HG03565 (cell line): ENCODE measurements around the gene PRAMEF1.
"Not testable (repeated sequence)": the region's sequence is repeated elsewhere in the genome, so short reads cannot be mapped to it uniquely, and the experiment has no call there.

ENCODE experiments used
- ATAC-seq: cut with Tn5 transposase; IDR thresholded peaks from one replicate; pipeline ENCODE4 v1.9.1; 2021; ENCODE audit warnings: mild to moderate bottlenecking, moderate library complexity; ENCODE audit not compliant: unreplicated experiment

Gene PRAMEF1, protein sequence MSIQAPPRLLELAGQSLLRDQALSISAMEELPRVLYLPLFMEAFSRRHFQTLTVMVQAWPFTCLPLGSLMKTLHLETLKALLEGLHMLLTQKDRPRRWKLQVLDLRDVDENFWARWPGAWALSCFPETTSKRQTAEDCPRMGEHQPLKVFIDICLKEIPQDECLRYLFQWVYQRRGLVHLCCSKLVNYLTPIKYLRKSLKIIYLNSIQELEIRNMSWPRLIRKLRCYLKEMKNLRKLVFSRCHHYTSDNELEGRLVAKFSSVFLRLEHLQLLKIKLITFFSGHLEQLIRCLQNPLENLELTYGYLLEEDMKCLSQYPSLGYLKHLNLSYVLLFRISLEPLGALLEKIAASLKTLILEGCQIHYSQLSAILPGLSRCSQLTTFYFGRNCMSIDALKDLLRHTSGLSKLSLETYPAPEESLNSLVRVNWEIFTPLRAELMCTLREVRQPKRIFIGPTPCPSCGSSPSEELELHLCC

DNA sequence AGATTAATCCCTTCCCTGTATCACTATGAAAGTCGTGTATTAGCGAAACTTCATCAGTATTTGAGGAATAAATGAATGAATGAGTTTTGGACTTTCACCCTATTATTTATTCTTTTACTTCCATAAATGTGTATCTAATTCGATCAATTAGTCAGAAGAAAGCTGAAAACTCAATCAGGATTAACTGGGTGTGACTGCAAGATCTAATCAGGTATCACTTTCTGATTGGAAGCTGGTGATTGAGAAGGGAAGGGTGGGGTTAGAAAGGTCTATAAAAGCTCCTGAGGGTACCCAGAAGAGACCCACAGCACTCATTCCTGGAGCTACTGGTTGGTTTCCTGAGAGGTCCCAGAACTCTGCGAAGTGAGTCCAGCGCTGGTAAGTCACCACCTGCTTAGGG is at the start of gene PRAMEF1:
TSS of gene PRAMEF1 (plus strand) at position 301 of the 400 bp plus-strand sequence. CDS start 1,831 bp downstream, outside the sequence.
- ATAC-seq, result not testable (repeated sequence)

DNA sequence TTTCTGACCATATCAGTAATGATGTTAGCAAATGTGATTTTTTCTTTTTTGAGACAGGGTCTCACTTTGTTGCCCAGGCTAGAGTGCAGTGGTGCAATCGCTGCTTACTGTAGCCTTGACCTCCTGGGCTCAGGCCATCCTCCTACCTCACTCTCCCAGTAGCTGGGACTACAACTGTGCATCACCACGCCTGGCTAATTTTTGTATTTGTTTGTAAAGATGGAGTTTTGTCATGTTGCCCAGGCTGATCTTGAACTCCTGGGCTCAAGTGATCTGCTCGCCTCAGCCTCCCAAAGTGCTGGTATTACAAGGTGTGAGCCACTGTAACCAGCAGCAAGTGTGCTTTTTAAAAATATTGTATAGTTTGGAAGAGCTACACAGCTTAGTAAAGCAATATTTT is 49.3 kb upstream of the PRAMEF1 start:
- no peak for ATAC-seq

DNA sequence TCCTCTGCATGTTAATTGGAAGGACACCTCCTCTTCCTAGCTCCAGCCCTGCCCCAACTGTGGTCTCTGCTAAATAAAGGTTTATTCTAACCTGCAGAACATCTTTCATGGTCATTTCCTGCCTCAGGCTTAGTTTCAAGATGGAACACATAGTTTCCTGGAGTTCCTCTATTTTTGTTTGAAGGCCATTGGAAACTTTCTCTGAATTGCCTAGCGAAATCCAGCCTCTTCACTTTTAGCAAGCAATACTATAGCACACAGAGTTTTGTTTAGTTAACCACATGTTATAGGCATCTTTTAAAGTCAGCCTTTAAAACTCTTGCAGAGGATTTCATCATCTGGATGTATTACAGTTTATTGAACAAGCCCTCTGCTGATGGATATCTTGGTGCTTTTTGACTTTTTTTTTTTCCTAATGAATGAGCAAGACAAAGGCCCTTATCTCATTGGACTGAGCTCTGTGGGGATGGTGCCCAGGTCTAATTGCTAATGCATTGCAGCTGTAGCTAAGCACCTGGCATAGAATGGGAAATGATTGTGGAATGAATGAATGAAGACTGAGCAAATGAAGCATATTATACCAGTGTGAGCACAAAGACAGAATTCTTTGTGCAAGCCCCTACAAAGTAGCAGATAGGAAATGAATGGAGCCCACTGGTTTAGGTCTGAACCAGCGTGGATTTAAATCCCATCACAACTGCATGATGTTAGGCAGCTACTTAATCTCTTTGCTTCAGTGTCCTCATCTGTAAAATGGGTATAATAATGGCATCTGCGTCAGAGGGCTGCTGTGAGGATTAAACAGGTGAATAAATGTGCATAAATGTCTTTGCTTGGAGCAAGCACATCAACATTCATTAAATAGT is 45.8 kb upstream of the PRAMEF1 start:
- ATAC-seq, result no peak

DNA sequence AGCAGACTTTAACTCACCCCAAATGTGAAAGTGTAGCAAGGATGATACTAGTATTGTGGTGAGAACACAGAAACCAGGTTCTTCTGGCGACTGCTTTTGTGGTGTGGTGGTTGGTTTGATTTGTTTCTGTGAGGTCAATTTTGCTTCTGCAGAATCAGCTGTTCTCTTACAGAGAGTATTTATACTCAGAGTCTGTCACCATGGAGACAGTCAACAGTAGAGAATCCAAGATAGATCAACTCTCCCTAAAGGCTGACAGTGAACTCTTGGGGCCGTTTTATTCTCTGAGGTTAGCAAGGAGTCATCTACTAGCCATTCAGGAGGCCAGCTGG is 45.2 kb upstream of the PRAMEF1 start, which contains the start of gene CFAP107:
TSS of gene CFAP107 (plus strand) at position 209 of the 332 bp plus-strand sequence. CDS start 231 bp downstream, outside the sequence.
- no peak for ATAC-seq

DNA sequence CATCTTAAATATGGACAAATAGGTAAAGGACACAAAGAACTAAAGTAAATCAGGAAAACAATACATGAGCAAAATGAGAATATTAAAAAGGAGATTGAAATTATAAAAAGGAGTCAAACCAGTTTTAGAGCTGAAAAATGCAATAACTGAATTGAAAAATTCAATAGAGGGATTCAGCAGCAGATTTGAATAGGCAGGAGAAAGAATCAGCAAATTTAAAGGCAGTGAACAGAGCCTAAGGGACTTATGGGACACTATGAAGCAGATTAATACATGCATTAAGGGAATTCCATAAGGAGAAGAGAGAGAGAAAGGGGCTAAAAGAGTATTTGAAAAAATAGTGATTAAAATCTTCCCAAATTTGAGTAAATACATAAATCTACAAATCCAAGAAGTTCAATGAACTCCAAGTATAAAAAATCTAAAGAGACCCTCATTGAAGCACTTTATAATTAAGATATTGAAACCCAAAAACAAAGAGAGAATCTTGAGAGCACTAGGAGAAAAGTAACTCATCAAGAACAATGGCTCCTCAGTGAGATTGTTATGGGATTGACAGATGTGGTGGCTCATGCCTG is 42.3 kb upstream of the PRAMEF1 start:
- no peak for ATAC-seq

DNA sequence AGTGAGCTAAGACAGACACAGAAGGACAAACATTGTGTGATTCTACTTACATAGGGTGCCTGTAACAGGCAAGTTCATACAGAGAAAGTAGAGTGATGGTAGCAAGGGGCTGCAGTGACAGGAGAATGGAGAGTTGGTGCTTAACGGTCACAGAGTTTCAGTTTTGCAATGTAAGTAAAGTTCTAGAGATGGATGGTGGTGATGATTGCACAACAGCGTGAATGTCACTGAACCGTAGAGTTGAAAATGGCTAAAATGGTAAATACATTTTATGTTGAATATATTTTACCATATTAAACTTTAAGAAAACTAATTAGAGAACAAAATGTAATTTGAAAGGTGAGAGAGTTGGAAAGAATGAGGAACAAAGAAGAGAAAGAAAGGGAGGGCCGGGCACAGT is 36.5 kb upstream of the PRAMEF1 start:
- ATAC-seq, result no peak

DNA sequence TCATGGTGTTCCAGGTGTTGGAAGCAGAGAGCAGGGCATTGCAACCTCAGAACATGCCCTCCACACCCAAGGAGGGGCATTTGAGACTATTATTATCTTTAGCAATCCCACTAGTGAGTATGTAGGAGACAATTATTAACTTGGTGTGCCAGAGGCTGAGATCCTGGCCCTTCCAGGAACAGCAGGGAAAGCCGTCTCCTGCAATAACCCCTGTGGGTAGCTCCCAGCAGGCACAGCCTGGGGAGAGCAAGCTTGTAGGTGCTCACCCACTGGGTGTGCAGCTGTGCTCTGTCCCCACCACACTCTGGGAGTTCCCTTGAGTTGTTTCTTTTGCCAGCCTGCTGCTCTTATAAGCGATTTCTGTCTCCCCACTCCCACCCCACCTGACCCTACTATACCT is 34.9 kb upstream of the PRAMEF1 start:
- ATAC-seq, result no peak

DNA sequence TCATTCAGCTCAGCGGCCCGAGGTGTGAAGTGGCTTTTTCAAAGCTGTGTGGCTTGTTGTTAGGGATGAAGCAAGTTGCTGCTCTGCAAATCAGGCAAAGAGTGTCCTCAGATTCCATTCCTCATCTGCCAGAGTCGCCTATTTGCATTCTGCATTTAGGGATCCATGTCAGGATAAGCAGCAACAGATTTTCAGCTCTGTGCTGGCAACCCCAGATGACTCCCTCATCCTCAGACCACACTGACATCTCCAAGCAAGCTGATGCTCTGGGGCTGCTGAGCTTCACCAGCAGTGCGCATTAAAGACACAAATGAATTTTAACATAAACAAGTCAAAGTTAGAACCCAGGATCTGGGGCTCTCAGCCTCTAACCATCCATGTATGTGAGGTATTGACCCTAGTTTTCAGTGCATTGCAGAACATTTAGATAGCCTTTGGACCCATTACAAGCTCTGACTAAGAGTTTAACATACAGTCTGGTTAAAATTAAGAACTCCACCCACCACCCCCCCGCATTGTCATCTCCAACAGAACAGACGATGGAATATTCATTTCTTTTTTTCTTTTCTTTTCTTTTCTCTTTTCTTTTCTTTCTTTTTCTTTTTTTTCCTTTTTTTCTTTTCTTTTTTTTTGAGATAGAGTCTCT is 34.3 kb upstream of the PRAMEF1 start:
- no peak for ATAC-seq

DNA sequence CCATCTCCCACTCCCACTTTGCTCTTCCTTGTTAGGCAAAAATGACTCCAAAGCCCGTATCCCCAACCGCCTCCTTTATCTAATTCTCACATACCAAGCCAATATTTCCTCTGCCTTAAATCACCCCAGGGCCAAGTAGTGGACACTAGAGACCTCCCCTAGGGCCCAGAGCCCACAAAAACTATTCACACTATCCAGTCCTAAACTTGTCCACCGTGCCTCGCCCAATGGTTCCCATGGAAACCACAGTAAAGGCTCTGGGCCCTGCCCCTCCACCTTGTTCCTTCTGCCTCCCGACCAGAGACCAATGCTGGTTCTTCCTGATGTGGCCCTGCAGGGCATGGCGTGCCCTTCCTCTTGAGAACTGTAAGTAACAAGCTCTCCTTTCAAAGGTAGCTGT is 33.4 kb upstream of the PRAMEF1 start:
- no peak for ATAC-seq

DNA sequence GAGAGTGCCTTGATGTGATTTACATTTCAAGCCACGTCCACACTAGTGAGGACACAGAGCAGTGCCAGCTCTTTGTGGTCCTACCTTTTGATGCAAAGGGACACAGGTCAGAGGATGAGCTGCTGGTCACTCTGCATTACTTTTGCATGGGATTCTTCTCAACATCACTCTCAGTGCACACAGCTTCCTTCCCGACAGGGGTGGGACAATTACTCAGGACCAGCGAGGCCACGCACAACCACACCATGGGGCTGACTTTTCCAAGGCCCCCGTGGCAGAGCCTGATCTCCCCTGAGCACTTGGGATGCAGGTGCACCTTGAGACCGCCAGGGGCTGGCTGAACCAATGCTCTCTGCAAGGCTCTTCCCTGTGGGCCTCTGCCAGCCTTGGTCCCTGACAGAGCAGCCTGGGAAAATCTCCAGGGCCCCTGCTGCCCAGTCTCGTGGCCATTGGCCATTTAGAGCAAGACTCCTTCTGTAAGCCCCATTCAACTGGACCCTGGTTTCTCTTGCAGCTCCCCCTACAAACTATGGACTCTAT is 30.9 kb upstream of the PRAMEF1 start:
- no peak for ATAC-seq

DNA sequence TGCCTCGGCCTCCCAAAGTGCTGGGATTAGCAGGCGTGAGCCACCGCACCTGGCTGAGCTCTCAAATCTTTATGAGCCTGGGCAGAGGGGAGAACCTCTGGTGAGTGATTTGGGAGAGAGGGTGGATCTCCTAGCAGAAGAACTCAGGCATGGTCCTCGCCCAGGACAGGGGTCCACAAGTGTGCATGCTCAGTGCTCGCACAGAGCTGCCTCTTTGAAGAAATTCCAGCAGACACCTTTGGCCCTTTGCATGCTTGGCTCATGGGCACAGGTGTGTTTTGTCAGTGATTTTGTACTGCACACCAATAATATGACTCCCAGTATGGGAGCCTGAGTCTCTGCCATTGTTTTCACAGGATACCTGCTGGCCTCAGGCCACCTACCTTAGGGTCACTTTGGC is 29.4 kb upstream of the PRAMEF1 start:
- ATAC-seq, result no peak

DNA sequence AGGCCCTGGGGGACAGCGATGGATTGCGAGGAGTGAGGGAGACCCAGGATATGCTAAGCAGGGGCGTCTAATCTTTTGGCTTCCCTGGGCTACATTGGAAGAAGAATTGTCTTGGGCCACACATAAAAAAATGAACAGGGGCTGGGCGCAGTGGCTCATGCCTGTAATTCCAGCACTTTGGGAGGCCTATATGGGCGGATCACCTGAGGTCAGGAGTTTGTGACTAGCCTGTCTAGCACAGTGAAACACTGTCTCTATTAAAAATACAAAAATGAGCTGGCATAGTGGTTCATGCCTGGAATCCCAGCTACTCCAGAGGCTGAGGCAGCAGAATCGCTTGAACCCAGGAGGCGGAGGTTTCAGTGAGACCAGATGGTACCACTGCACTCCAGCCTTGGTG is 28.4 kb upstream of the PRAMEF1 start:
- ATAC-seq, result no peak

DNA sequence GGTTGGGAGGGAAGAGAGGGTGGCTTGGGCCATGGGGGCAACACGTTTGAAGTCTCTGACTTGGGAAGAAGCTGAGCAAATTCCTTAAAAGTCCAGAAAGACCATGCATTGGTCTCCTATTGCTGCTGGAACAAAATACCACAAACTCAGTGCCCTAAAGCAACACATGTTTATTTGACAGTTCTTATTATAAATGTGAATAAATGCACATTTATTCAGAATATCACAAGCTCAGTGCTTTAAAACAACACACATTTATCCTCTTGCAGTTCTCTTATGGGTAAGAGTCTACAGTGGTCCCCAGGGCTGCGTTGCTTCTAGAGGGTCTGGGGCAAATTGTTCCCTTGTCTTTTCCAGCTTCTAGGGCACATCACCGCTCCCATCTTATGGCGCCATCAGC is 27.7 kb upstream of the PRAMEF1 start:
- no peak for ATAC-seq

DNA sequence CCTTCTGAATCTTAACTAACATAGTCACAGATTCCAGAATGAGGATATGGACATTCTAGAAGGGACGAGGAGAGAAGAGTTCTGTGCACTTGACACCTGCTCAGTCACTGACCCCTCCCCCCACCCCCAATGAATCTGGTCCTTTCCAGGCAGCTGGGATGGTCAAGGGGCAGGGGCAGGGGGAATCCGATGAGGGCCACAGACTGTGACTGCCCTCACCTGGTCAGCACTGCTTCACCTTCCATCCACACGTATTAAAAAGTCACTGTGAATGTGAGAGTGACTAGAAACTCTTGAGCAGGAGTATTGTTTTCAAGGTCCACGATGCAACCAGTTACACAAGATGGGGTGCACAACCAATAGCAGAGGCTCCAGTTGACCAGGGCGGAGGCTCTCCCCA is 27.2 kb upstream of the PRAMEF1 start:
- no peak for ATAC-seq

DNA sequence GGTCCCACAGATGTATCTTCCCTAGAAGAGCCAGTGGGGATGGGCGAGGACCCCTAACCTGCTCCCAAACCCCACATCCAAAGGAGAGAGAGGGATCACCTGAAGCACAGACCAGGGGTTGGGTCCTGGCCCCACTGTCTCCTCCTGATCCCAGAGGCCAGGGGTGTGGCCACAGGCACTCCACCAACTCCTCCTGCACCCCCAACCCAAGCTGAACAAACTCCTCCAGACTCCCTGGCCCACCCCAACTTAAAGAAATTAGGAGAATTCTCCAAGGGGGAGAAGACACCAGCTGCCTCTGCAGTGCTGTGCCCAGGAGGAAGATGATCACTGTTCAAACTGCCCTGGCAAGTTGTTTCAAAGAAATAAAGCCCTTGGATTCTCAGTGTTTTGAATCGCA is 22.2 kb upstream of the PRAMEF1 start:
- ATAC-seq, result no peak

DNA sequence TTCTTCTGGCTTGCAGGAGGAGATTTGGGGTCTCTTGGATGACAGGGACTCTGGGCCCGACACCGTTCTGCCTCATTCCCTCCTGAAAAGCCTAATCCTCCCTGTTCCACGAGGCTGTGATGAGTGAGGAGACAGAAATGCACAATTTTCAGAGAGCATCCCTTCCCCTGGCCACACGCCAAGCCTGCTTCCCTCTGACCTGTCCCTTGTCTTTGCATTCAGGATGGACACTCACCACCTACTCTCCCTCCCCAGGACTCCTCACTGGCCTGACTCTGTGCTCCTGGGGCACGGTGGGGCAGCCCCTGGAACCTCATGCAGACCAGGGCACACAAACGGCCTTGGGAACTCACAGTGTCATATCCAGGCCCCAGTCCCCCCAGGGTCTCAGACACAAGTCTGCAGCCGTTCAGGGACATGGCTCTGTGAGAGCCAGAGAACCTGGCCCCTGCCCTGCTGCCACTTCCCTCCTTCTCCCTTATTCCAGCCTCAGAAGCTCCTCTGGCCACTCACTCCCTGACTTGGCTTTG is 21.2 kb upstream of the PRAMEF1 start:
- no peak for ATAC-seq

DNA sequence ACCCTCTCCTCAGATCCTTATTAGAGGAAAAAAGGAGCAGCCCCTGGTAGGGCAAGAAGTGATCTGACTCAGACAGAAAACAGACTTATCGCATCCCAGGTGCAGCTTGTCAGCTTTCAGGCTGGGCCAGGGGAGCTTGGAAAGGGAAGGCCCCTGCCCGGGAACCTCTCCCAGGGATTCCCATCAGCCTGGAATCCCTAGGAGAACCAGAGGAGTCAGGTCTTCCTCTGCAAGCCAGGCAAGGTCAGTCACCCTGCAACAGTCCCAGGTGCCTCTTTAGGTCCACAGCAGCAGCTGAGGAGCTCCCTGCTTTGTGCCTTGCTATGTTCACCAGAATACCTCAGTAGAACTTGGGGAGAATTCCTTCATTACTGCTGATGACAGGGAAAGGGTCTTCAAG is 20.6 kb upstream of the PRAMEF1 start:
- no peak for ATAC-seq

DNA sequence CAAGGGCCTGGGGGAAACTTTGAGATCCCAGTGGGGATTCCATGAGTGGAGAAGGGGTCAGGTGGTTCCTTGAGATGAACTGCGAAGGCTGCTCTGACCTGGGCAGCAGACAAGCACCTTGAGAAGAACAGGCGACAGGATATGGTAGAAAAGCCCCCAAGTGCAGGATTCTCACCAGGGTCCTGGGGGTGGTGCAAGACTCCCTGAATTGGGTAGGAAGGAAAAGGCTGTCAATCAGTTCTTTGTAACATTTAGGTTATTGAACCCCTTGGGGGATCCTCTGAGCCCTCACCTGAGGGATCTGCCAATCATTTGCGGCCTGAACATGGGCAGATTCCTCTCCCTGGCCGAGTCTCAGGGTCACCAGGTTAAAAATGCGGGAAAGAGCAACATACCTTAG is 20.0 kb upstream of the PRAMEF1 start:
- no peak for ATAC-seq

DNA sequence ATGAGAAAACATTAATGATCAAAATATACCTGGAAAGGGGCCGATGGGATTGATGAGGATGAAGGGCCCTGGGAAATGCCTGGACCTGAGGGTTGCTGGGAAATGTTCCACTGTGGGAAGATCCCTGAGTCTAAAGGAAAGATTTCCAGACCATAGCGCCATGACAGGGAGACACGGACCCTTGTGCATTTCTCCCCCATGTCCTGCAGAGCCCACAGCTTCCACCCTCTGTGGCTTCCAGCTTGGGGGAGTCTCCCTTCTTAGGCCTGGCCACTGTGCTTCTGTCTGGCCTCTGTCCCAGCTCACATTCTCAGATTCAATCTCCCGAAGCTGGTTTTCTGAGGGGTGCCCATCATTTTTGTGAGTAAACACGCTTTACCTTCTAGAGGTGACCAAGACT is 18.7 kb upstream of the PRAMEF1 start:
- ATAC-seq, result no peak

DNA sequence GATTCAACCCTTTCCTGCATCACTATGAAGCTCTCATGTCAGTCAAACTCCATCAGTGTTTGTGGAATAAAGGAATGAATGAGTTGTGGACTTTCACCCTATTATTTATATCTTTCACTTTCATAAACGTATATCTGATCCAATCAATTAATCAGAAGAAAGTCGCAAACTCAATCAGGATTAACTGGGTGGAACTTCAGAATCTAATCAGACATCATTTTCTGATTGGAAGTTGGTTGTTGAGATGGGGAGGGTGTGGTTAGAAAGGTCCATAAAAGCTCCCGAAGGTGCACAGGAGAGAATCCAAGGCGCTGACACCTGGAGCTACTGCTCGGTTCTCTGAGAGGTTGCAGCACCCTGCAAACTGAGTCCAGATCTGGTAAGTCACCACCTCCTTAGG is 17.8 kb upstream of the PRAMEF1 start, which contains the start of gene PRAMEF12:
TSS of gene PRAMEF12 (plus strand) at position 301 of the 400 bp plus-strand sequence. CDS start 1,130 bp downstream, outside the sequence.
- no peak for ATAC-seq
